ENCODE measurements around the gene CAMK2B.

GRCh38 chr7:44197474-44197873 is 127.9 kb downstream of the CAMK2B start:
- TF ChIP-seq EZH2phosphoT487 (IDR thresholded peaks at IDR 0.05; ENCODE audit: borderline replicate concordance) (no peak), CTCF (conservative IDR thresholded peaks at IDR 0.05; ENCODE audit: low read length) (no peak)

Data from Loucy (cell line).